Ectodermal cell (in vitro differentiated cells): ENCODE measurements around the gene LPP.

Experiments
- H3K27ac ChIP-seq: 2 replicates; pipeline ENCODE4 v1.7.0; 2013; ENCODE audit warnings: mild to moderate bottlenecking, low read depth, low read length; ENCODE audit not compliant: insufficient read depth, poor library complexity, severe bottlenecking
- H3K27me3 ChIP-seq: 2 replicates; pipeline ENCODE4 v1.7.0; 2013; ENCODE audit warnings: mild to moderate bottlenecking, low read length; ENCODE audit not compliant: insufficient read depth, control insufficient read depth, poor library complexity, severe bottlenecking
- H3K36me3 ChIP-seq: one replicate; pipeline ENCODE4 v1.7.0; 2013; ENCODE audit warnings: low read length; ENCODE audit not compliant: control insufficient read depth, insufficient read depth
- H3K4me1 ChIP-seq: one replicate; pipeline ENCODE4 v1.7.0; 2013; ENCODE audit warnings: low read length; ENCODE audit not compliant: control insufficient read depth, insufficient read depth
- H3K4me3 ChIP-seq: 2 replicates; pipeline ENCODE4 v1.7.0; 2013; ENCODE audit warnings: low read depth, low read length, control low read depth; ENCODE audit not compliant: insufficient read depth
- H3K9me3 ChIP-seq: 2 replicates; pipeline ENCODE4 v1.7.0; 2013; ENCODE audit warnings: mild to moderate bottlenecking, low read length, moderate library complexity; ENCODE audit not compliant: control insufficient read depth
- WGBS, 2 experiments: methylation state at CpG; one replicate each; pipeline ENCODE4 v1.1.7; 2013; ENCODE audit warnings: missing lambda C conversion rate in 2 of 2; 5-methylcytosine and 5-hydroxymethylcytosine counted together

The LPP gene

DNA sequence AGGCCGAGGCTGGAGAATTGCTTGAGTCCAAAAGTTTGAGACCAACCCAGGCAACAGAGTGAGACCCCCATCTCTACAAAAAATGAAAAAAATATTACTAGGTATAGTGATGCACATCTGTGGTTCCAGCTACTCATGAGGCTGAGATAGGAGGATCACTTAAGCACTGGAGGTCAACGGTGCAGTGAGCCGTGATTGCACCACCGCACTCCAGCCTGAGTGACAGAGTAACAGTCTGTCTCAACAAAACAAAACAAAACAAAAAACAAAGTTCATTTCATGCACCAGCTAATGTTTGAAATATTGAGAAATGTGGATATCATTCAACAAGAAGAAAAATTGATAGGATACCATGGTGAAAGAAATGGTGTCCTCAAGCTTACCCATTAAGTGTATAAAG lies 567.4 kb downstream of the LPP start:
- no peak overlapping the region for H3K27ac ChIP-seq
- 92 to 99% methylated on average over 4 of the region's 4 CpGs for WGBS, 2 experiments
- no peak overlapping the region for H3K4me3 ChIP-seq

DNA sequence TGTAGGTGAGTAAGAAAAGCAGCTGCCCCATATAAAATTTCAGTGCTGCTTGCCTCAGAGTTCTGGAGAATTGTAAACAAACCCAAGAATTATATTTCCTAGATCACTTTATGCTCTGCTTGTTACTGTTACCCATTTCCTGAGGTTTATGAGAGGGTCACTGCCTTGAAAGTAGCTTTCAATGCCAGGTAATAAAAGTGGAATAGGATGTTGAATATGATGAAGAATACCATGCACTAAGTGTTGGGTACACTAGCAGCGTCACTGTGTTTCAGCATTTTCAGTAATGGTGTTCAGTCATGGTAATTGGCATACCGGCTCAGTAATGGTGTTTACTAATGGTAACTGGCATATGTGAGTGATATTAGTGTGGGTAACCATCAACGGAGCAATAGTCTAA lies 568.0 kb downstream of the LPP start:
- Histone ChIP-seq H3K4me1 (no peaks in the 10 kb centered on the region), H3K36me3 (no peaks in the 10 kb centered on the region), H3K9me3 (no peaks in the 10 kb centered on the region), H3K27ac (no peak overlapping the region), H3K27me3 (no peaks in the 10 kb centered on the region), H3K4me3 (no peak overlapping the region)
- WGBS, 2 experiments, result 94 to 97% methylated on average over 3 of the region's 3 CpGs

More for the DNA sequence above, 567.4 kb downstream of the LPP start:
- Histone ChIP-seq H3K36me3 (no peaks in the 10 kb centered on the region), H3K4me1 (no peaks in the 10 kb centered on the region), H3K9me3 (no peaks in the 10 kb centered on the region), H3K27me3 (no peaks in the 10 kb centered on the region)

DNA sequence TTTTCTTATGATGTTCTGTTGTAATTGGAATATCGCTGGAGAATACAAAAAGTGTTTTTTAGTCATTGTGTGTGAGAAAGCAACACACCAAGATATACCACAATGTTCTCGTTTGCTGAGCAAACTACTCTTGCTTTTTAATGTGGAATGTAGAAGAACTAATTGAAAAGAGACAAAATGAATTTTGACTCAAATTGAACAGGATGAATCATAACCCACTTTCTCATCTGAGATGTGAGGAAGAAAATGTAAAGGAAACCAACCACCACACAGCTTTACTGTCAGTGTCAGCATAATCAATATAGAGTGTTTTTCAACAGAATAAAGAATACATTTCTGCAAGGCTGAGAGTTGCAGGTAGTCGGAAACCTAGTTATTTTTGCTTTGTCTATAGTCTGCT lies 569.0 kb downstream of the LPP start:
- H3K4me3 ChIP-seq, result no peak overlapping the region
- H3K27ac ChIP-seq, result no peak overlapping the region
- H3K27me3 ChIP-seq, result no peaks in the 10 kb centered on the region
- H3K36me3 ChIP-seq, result no peaks in the 10 kb centered on the region
- no peaks in the 10 kb centered on the region for H3K9me3 ChIP-seq
- no peaks in the 10 kb centered on the region for H3K4me1 ChIP-seq
- WGBS, 2 experiments, result 95 to 100% methylated on average over 1 to 3 of the region's 3 CpGs

DNA sequence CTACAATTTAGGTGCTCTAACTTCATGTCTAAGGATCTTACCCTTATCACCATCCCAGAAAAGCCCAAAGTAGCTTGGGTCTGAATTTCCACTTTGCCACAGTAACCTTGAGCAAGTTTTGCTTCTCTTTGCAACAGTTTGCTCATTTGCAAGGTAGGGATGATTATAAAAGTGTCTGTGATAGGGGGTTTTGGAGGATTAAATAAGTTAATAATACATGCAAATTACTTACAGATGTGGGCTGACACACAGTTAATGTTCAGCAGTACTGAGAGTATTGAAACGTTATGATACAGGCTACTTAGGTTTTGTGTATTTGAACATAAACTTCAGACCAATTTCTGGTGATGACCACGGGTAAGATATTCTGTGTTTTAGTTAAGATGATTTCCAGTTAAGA lies 573.1 kb downstream of the LPP start:
- WGBS, 2 experiments, result 86 to 100% methylated on average over 2 of the region's 2 CpGs
- no peaks in the 10 kb centered on the region for H3K27me3 ChIP-seq

DNA sequence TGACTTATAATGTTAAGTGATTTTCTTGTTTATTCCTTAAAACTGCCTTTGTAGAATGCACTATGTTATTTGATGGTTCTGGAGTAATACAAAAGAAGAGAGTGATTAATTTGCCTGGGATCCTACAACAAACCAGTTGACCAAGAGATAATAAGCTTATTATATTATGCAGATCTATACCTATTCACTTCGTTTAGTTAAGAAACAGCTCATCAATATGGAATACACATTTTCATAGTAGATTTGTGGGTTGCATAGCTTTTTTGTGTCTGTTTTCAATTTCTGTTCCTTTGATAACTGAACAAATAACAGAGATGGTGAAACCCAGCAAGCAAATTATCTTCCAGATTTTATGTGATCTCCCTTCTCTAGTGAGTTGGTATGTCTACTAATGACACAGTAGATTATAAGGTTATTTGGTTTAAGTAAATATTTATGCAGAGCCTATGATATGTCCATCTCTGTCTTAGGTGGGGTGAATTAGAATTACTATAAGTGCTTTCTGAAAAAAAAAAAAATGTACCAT lies 574.5 kb downstream of the LPP start:
- Histone ChIP-seq H3K9me3 (no peaks in the 10 kb centered on the region), H3K36me3 (no peaks in the 10 kb centered on the region), H3K27ac (no peak overlapping the region), H3K4me3 (no peak overlapping the region), H3K27me3 (no peaks in the 10 kb centered on the region), H3K4me1 (no peaks in the 10 kb centered on the region)
- no CpG with 5 or more reads among the region's 1 CpG for WGBS, 2 experiments

More for the DNA sequence above, 573.1 kb downstream of the LPP start:
- Histone ChIP-seq H3K9me3 (no peaks in the 10 kb centered on the region), H3K4me1 (no peaks in the 10 kb centered on the region), H3K4me3 (no peak overlapping the region), H3K36me3 (no peaks in the 10 kb centered on the region), H3K27ac (no peak overlapping the region)

DNA sequence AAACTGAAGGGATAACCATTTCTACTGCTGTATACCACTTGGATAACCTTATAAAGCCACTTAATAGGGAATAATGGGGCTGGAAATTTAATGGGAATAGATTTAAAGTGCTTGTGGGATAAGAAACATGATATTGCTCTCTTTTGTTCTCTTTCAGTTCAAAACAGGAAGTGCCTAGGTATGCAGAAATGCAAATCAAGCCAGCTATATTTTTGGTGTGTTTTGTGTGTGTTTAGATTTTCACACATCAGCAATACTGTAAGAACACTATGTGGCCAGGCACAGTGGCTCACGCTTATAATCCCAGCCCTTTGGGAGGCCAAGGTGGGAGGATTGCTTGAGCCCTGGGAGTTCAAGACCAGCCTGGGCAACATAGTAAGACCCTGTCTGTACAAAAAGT lies 575.5 kb downstream of the LPP start:
- H3K36me3 ChIP-seq, result no peaks in the 10 kb centered on the region
- no peak overlapping the region for H3K27ac ChIP-seq
- no peak overlapping the region for H3K4me3 ChIP-seq
- no peaks in the 10 kb centered on the region for H3K4me1 ChIP-seq
- WGBS, 2 experiments, result 90 to 93% methylated on average over 1 of the region's 1 CpG
- H3K27me3 ChIP-seq, result no peaks in the 10 kb centered on the region
- no peaks in the 10 kb centered on the region for H3K9me3 ChIP-seq

DNA sequence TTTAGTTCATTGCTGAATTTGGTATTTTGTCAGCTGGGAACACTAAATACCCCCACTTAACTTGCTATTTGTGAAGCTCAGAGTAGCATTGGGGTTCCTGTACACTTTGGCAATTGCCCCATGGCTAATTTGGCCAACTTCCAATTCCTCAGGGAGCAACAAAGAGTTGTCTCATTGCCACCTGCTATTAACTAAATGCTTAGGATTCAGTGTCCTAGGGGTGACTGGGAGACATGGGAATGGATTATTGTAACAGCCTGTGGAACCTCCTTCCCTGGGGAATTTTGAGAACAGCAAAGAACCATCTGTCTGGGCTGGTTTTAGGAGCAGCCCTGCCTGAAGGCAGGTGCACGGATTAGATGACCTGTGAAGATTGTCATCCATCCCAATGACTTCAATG lies 580.4 kb downstream of the LPP start:
- Histone ChIP-seq H3K4me1 (no peaks in the 10 kb centered on the region), H3K36me3 (no peaks in the 10 kb centered on the region), H3K4me3 (no peak overlapping the region), H3K9me3 (no peaks in the 10 kb centered on the region), H3K27me3 (no peaks in the 10 kb centered on the region), H3K27ac (no peak overlapping the region)
- WGBS, 2 experiments, result 89 to 96% methylated on average over 1 of the region's 1 CpG

DNA sequence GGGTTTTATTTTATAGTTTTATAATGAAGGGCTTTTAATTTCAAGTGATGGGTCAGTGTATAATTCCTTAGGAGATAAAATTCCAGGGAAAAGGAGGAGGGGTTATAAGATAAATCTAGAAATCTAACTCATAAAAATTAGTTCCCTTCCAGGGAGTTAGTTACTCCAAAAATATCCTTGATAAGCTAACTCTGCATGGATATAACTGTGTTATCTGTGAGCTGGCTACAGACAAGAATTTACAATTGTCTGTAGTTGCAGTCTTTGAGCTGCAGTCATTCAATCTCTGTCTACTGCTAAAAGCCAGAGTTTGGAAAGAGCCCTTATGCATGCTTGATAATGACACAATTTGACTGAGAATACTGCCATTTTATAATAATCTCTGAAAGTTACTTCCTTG lies 585.6 kb downstream of the LPP start:
- no peaks in the 10 kb centered on the region for H3K36me3 ChIP-seq
- H3K27ac ChIP-seq, result no peak overlapping the region
- H3K9me3 ChIP-seq, result no peaks in the 10 kb centered on the region

DNA sequence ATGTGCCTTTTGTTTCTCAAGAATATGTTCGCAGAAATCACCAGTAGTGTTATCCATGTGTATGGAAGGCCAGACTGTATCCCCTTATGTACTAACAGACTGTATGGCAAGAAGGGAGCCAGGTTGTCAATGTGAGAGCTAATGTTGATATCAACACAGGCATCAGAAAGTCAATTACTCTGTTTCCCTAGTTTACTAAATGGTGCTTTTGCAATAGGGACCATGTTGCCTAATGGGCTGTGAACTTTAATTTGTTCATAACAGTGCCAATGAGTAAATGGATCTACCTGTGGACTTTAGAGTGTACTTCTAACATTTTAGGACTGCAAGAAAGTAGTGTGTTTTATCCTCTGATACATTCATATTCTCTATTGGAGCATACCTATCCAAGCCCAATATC lies 586.1 kb downstream of the LPP start:
- Histone ChIP-seq H3K36me3 (no peaks in the 10 kb centered on the region), H3K27me3 (no peaks in the 10 kb centered on the region), H3K4me1 (no peaks in the 10 kb centered on the region), H3K27ac (no peak overlapping the region), H3K4me3 (no peak overlapping the region), H3K9me3 (no peaks in the 10 kb centered on the region)
- WGBS, 2 experiments, result 95 to 97% methylated on average over 1 of the region's 1 CpG

More for the DNA sequence above, 585.6 kb downstream of the LPP start:
- H3K4me3 ChIP-seq, result no peak overlapping the region
- H3K4me1 ChIP-seq, result no peaks in the 10 kb centered on the region
- no peaks in the 10 kb centered on the region for H3K27me3 ChIP-seq

DNA sequence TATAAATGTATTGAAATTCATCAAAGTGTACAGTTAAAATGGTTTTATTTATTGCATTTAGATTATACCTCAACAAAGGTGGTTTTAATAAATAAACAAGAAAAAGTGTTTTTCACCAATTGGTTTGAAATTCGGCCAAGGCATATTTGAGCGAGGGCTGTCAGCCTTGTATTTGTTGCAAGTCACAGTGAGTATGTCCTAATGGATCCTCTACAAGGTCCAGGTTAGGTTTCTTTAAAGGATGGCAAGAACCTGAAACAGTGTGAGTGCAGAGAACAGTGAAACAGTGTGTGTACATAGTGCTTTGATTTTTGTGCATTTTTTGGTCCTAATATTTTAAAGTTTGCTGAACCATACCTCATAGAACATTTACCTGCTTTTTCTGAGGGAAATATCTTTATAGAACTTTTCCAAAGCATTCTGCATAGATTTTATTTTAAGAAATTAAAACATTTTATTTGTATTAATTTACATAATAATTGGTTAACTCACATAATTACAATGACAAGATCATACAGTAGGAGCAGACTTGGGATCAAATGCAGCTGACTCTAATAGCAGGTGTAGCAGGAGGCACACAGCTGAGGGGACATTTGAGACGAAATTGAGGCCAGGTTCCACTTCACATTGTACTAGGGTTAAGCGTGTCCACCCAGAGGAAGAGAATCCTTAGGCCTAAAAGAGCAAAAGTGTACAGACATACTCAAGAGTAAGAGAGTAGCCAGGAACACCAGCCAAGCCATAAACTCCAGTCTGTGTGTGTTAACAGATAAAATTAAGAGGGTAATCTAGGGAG lies 589.0 kb downstream of the LPP start:
- H3K27ac ChIP-seq, result no peak overlapping the region
- H3K9me3 ChIP-seq, result no peaks in the 10 kb centered on the region
- no peak overlapping the region for H3K4me3 ChIP-seq
- H3K36me3 ChIP-seq, result no peaks in the 10 kb centered on the region
- WGBS, 2 experiments, result 95 to 97% methylated on average over 4 of the region's 4 CpGs
- no peaks in the 10 kb centered on the region for H3K27me3 ChIP-seq
- no peaks in the 10 kb centered on the region for H3K4me1 ChIP-seq
